HG02763 (cell line): ENCODE results near the gene TFF1.

Source experiments
- ATAC-seq: cut with Tn5 transposase; IDR thresholded peaks from one replicate; pipeline ENCODE4 v1.9.1; 2021; ENCODE audit warnings: mild to moderate bottlenecking, moderate library complexity; ENCODE audit not compliant: unreplicated experiment

The TFF1 gene

GRCh38 chr21:42346866-42347600, 19.3 kb downstream of the TFF1 start:
- ATAC-seq: no peak

- no peak for ATAC-seq
Observed at GRCh38 chr21:42346441-42346840, 19.9 kb downstream of the TFF1 start.

GRCh38 chr21:42344631-42345030, 21.7 kb downstream of the TFF1 start:
- ATAC-seq: no peak

DNA sequence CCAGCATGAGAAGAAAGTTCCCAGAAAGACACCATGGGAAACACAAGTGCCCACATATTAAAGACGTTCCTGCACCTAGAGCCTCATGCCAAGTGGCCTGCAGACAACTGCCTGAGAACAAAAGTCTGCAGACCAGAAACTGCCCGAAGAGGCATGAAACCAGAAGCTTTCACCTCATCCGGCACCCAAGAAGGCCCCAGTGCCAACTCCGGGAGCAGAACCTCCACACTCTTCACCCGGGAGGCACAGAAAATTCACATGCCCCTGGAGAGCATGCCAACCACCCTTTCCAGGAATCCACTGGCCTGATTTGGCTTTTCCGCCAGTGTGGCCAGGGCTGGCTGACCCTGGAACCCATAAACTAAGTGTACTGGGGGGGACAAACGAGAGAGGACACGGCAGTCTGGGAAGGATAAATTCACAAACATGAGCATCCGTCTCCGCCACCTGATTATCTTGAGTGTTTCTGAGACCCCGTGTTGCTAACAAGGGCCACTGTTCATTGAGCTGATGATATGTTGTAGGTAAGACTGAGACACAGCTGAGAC, 22.3 kb downstream of the TFF1 start:
- ATAC-seq: no peak

- no peak for ATAC-seq
Observed at GRCh38 chr21:42343556-42343955, 22.8 kb downstream of the TFF1 start.

GRCh38 chr21:42343101-42343500, 23.2 kb downstream of the TFF1 start:
- ATAC-seq: no peak

DNA sequence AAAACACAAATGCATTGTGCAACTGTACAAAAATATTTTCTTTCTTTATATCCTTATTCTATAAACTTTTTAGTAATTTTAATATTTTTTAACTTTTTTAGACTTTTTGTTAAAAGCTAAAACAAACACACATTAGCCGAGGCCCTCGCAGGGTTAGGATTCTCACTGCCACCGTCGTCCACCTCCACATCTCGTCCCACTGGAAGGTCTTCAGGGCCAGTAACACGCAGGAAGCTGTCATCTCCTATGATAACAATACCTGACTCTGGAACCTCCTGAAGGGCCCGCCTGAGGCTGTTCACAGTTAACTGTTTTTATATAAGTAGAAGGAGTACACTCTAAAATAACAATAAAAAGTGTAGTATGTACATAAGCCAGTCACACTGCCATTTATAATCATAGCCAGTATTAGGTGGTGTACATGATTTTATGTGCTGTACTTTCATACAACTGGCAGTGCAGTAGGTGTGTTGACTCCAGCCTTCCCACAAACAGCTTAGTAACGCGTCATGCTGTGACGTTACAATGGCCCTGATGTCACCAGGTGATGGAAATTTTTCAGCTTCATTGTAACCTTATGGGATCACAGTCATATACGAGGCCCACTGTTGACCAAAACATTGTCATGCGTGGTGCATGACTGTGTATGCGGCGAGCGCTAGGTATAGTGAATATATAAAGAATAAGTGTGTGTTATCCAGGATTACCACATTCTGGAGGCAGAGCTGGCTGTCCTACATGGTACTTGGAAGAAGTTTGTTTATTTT, 24.4 kb downstream of the TFF1 start:
- ATAC-seq: no peak

DNA sequence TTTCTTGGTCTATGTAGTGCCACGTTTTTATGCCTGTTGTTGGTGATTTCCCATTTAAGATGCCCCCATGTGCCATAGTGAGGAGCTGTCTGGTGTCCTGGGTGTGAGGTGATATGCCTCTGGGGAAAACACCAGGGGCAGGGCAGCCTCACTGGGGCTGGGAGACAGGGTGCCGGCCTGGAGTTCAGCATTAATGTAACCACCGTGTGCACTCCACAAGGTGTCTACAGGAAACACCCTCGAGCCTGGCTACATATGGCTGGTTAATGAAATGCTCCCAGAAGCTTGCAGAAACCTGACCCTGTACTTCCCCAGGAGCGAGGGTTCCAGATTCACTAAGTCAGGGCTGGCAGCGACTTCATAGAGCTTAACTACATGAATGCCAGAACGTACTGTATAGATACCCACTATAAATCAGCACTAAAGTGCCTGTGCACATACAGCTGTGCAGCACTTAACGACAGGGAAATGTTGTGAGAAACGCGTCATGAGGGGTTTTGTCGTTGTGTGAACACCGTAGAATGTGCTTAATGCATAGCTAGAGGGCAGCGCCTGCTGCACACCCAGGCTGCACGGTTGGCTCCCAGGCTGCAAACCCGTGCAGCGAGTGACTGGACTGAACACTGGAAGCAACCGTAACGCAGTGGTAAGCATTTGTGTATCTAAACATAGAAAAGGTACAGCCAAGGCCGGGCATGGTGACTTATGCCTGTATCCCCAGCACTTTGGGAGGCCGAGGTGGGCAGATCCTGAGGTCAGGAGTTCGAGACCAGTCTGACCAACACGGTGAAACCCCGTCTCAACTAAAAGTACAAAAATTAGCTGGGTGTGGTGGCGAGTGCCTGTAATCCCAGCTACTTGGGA, 25.9 kb downstream of the TFF1 start:
- ATAC-seq: no peak

GRCh38 chr21:42338729-42339715, 27.3 kb downstream of the TFF1 start:
- ATAC-seq: no peak

- no peak for ATAC-seq
Observed at GRCh38 chr21:42337830-42338728, 28.3 kb downstream of the TFF1 start.

GRCh38 chr21:42337276-42337675, 29.1 kb downstream of the TFF1 start:
- no peak for ATAC-seq

DNA sequence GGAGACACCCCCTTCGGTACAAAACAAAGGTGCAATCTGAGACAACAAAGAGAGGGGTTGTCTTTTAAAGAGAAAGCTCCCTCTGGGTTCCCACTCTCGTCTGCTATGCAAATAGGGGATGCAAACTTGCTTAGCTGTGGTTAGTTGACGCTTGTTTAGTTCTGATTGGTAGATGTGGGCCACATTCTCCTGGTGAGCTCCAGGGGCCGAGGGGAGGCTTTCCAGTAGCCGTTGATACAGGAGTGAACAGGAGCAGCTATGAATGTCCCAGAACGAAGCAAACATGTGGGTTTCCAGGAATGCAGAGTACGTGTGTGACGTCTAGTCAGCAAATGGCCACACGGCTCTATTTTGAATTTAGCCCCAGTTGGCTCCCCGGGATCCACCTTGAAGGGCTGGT, 30.3 kb downstream of the TFF1 start:
- ATAC-seq: no peak

DNA sequence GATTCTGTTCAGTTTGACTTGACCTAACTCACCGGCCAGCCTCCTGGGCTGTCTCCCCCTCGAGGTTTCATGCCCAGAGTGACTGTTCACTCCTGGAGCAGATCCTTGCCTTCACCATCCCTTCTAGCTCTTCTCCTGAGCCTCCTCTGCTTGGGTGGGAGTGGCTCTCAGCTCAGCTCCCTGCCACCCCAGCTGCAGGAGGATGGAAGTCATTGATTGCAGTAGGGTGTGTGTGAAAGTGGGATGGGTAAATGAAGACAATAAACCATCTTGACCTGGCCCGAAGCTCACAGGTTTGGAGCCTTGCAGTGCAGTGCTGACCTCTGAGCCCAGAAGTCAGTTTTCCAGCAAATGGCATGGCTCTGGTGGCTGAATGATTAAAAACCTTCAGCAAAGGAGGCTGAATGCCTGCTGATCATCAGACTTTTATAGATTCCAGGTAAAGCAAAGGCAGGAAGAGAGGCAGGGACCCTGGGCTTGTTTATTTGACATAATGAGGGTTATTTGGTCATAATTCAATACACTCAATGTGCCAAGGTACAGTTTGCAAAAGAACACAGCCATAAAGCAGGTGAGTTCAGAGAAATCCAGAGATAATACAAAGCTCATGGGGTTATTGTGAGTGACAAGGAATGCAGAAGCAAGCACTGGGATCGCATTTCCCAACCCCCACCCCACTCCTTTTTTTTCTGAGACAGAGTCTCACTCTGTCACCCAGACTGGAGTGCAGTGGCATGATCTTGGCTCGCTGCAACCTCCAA, 33.6 kb downstream of the TFF1 start:
- no peak for ATAC-seq

GRCh38 chr21:42331660-42332059, 34.7 kb downstream of the TFF1 start:
- ATAC-seq: no peak

DNA sequence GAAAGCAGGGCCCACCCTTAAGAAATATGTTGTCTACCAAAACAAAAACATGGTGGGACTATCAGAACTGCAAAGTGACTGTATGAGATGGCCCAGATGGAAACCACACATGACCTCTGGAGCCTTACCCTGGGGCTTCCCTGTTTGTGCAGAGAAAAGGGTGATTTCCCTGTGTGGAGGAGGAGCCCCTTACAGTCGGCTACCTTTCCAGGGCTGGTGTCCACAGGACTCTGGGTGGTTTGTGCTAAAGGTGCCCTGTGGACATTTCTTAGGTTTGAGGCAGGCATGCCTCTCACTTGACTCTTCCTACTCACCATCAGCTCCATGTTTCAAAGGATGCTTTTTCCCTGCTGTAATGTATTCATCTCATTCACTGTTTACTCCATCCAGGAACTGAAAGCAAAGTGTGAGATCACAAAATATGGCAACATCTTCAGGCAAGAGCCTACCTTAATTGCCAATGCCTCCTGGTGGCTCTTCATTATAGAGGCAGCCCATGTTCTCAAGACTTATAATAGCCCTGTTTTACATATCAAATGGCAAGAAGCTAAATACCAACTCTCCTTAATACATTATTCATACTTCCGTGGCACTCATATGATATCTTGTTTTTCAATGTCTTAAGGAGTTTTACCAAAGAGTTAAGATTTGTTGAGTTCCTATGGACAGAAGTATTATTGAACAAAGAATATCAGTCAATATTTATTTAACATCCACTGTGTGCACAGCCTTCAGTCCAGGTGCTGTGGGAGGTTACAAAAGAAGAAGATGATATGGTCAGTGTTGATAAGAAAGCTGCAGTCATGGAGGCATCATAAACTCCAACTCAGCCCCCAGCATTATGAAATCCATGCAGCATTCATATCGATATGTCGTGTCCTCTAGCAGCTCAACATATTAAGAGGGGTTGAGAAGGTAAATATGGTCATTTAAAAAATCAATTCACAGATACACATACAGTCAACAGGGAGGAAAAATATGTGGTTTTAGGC, 35.7 kb downstream of the TFF1 start:
- no peak for ATAC-seq

DNA sequence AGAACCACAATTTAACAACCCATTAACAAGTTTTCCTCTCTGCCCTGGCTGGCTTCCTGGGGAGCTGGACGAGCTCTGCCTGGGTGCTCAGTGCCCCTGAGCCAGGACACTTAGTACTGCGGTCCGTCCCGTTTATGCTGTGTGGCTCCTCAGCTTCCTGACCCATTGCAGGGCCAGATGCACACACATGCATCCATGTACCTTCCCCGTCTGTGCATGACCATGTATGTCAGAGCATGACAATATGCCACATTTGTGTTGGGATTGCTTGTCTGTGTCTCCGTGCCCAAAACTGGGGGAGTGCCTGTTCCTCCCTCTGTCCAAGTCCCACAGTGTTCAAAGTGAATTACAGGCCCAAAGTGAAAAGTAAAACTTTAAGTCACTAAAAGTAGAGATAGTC, 41.4 kb downstream of the TFF1 start:
- no peak for ATAC-seq

- ATAC-seq: no peak
Observed at GRCh38 chr21:42321845-42322244, 44.5 kb downstream of the TFF1 start.
